ENCODE measurements around the gene RAD51B. TPM values are rescaled to one million over a fixed set of nuclear protein-coding genes. Genes with fewer than 3 reads are reported as not detected.

Gene RAD51B
- total and polyA plus RNA-seq, 9 of the 15 experiments (the other 6 are each of a cell fraction or from before 2014, with no cell fraction given) = 8.5 to 17.3 (median 11.3) TPM

DNA sequence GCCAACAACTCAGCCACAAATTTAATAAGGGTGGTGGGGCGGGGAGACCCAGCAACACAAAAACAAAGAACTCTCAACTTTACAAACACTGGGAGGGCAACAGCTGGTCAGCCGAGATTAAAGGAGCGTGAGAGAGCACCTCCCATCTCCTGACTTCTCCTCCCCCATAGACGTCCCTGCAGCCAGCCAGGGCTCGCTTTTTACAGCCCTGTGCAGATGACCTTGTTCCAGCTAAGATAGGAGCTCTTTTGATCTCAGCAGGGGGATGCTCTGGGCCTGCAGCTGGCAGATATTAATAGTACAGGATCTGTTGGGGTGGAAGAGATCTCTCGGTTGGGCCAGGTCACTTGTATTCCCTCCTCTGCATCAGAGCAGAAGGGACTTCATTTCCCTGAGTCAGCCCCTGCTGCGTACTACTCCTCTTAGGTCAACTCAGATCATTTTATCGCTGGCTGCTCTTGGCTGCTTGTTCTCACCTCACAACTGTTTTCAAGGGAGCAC, 475.8 kb downstream of the RAD51B start (continued):
- TF ChIP-seq ATF3 (IDR thresholded peaks at IDR 0.05) (peak; percentile 29; the same call in 1 of the 2 replicates), ATF3 (CRISPR knock-in tag; conservative IDR thresholded peaks at IDR 0.05) (peak; percentile 33; the same call in 1 of the 2 replicates), ZC3H11A (IDR thresholded peaks at IDR 0.05; ENCODE audit: low read depth, low read length) (no peak), TSHZ1 (CRISPR knock-in tag; IDR thresholded peaks at IDR 0.05) (no peak)
- TF ChIP-seq, protein P1, sequence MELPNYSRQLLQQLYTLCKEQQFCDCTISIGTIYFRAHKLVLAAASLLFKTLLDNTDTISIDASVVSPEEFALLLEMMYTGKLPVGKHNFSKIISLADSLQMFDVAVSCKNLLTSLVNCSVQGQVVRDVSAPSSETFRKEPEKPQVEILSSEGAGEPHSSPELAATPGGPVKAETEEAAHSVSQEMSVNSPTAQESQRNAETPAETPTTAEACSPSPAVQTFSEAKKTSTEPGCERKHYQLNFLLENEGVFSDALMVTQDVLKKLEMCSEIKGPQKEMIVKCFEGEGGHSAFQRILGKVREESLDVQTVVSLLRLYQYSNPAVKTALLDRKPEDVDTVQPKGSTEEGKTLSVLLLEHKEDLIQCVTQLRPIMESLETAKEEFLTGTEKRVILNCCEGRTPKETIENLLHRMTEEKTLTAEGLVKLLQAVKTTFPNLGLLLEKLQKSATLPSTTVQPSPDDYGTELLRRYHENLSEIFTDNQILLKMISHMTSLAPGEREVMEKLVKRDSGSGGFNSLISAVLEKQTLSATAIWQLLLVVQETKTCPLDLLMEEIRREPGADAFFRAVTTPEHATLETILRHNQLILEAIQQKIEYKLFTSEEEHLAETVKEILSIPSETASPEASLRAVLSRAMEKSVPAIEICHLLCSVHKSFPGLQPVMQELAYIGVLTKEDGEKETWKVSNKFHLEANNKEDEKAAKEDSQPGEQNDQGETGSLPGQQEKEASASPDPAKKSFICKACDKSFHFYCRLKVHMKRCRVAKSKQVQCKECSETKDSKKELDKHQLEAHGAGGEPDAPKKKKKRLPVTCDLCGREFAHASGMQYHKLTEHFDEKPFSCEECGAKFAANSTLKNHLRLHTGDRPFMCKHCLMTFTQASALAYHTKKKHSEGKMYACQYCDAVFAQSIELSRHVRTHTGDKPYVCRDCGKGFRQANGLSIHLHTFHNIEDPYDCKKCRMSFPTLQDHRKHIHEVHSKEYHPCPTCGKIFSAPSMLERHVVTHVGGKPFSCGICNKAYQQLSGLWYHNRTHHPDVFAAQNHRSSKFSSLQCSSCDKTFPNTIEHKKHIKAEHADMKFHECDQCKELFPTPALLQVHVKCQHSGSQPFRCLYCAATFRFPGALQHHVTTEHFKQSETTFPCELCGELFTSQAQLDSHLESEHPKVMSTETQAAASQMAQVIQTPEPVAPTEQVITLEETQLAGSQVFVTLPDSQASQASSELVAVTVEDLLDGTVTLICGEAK (IDR thresholded peaks at IDR 0.05) = 0 out of 2 replicates have a peak, but pooled peaks have one; percentile 13
- TF ChIP-seq, protein P1 (CRISPR knock-in tag; IDR thresholded peaks at IDR 0.05) = no peak
- TF ChIP-seq, protein P2, sequence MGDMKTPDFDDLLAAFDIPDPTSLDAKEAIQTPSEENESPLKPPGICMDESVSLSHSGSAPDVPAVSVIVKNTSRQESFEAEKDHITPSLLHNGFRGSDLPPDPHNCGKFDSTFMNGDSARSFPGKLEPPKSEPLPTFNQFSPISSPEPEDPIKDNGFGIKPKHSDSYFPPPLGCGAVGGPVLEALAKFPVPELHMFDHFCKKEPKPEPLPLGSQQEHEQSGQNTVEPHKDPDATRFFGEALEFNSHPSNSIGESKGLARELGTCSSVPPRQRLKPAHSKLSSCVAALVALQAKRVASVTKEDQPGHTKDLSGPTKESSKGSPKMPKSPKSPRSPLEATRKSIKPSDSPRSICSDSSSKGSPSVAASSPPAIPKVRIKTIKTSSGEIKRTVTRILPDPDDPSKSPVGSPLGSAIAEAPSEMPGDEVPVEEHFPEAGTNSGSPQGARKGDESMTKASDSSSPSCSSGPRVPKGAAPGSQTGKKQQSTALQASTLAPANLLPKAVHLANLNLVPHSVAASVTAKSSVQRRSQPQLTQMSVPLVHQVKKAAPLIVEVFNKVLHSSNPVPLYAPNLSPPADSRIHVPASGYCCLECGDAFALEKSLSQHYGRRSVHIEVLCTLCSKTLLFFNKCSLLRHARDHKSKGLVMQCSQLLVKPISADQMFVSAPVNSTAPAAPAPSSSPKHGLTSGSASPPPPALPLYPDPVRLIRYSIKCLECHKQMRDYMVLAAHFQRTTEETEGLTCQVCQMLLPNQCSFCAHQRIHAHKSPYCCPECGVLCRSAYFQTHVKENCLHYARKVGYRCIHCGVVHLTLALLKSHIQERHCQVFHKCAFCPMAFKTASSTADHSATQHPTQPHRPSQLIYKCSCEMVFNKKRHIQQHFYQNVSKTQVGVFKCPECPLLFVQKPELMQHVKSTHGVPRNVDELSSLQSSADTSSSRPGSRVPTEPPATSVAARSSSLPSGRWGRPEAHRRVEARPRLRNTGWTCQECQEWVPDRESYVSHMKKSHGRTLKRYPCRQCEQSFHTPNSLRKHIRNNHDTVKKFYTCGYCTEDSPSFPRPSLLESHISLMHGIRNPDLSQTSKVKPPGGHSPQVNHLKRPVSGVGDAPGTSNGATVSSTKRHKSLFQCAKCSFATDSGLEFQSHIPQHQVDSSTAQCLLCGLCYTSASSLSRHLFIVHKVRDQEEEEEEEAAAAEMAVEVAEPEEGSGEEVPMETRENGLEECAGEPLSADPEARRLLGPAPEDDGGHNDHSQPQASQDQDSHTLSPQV (IDR thresholded peaks at IDR 0.05) = no peak; the same call in 1 of the 2 replicates

All from K562 (cell line).